Mesodermal cell (in vitro differentiated cells): ENCODE results near the gene CASP3.
"Not testable (repeated sequence)": the region's sequence is repeated elsewhere in the genome, so short reads cannot be mapped to it uniquely, and the experiment has no call there.

Experiments
- H3K27ac ChIP-seq: 2 replicates; pipeline ENCODE4 v1.7.0; 2013; ENCODE audit warnings: mild to moderate bottlenecking, low read depth, low read length, moderate library complexity; ENCODE audit not compliant: severe bottlenecking
- H3K36me3 ChIP-seq: 2 replicates; pipeline ENCODE4 v1.7.1; 2013; ENCODE audit warnings: mild to moderate bottlenecking, low read length, moderate library complexity; ENCODE audit not compliant: control insufficient read depth, insufficient read depth
- H3K4me1 ChIP-seq: one replicate; pipeline ENCODE4 v1.7.1; 2013; ENCODE audit warnings: mild to moderate bottlenecking, low read length; ENCODE audit not compliant: insufficient read depth, control insufficient read depth, poor library complexity, severe bottlenecking
- H3K4me3 ChIP-seq: 2 replicates; pipeline ENCODE4 v1.7.0; 2013; ENCODE audit warnings: low read length, control low read depth, mild to moderate bottlenecking; ENCODE audit not compliant: insufficient read depth, poor library complexity, severe bottlenecking; ENCODE audit errors: extremely low read depth
- H3K9me3 ChIP-seq: 2 replicates; pipeline ENCODE4 v1.7.1; 2013; ENCODE audit warnings: mild to moderate bottlenecking, low read length, moderate library complexity; ENCODE audit not compliant: control insufficient read depth
- WGBS, 2 experiments: methylation state at CpG; one replicate each; pipeline ENCODE4 v1.1.5; 2013; ENCODE audit warnings: missing lambda C conversion rate in 2 of 2; ENCODE audit not compliant: insufficient coverage in 2 of 2; 5-methylcytosine and 5-hydroxymethylcytosine counted together

Gene CASP3

DNA sequence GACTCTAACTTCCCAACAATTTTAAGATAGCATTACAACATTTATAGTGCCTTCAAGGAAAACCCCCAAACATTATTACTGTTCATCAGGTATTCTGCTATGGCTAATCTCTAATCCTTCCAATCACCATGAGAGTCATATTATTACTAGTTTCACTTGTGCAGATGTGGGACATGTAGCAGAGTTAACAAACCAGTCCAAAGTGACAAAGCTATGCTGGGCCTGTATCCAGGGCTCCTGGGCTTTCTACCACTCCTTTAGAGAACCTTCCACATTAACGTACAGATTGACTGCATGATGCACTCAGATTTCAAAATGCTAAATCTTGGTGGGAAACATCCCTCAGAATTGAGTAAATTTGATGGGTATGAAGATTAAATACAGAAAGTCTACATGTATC lies 16.4 kb downstream of the CASP3 start:
- no peak overlapping the region for H3K4me3 ChIP-seq
- H3K9me3 ChIP-seq = no peaks in the 10 kb centered on the region
- WGBS, 2 experiments = no CpG with 5 or more reads among the region's 1 CpG
- peaks cover 86% of the 10 kb centered on the region for H3K36me3 ChIP-seq
- no peak overlapping the region for H3K27ac ChIP-seq
- H3K4me1 ChIP-seq = no peaks in the 10 kb centered on the region

DNA sequence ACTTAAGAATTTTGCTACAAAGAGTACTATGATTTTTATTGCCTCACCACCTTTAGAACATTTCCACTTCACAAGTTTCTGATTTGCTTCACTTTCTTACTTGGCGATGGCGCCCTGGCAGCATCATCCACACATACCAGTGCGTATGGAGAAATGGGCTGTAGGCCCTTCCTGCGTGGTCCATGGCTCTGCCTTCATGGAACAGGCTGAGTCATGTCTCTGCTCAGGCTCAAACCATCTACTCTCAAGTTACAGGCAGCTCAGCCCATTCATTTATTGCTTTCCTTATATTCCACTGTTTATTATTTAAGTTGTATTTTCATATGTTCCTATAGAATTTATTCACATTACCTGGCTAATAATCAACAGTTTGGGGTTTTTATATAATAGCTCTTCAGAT lies 21.1 kb downstream of the CASP3 start:
- no peaks in the 10 kb centered on the region for H3K9me3 ChIP-seq
- H3K4me1 ChIP-seq = no peaks in the 10 kb centered on the region
- H3K36me3 ChIP-seq = peaks cover 58% of the 10 kb centered on the region
- no peak overlapping the region for H3K27ac ChIP-seq
- no peak overlapping the region for H3K4me3 ChIP-seq
- 93 to 100% methylated on average over 4 of the region's 4 CpGs for WGBS, 2 experiments

DNA sequence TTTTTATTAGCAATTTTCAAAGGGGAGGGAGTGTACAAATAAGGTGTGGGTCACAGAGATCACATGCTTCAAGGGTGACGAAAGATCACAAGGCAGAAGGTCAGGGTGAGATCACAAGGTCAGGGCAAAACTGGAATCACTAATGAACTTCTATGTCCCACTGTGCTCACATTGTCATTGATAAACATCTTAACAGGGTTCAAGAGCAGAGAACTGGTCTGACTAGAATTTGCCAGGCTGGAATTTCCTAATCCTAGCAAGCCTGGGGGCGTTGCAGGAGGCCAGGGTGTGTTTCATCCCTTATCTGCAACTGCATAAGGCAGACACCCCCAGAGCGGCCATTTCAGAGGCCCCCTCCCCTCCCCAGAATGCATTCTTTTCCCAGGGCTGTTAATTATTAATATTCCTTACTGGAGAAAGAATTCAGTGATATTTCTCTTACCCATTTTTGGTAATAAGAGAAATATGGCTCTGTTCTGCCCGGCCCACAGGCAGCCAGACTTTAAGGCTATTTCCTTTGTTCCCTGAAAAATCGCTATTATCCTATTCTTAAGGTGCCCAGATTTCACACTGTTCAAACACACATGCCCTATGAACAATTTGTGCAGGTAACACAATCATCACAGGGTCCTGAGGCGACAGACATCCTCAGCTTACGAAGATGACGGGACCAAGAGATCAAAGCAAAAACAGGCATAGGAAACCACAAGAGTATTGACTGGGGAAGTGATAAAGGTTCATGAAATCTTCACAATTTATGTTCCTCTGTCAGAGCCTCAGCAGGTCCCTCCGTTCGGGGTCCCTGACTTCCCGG lies 23.3 kb downstream of the CASP3 start:
- not testable (repeated sequence) for H3K4me1 ChIP-seq, H3K27ac ChIP-seq, H3K9me3 ChIP-seq, H3K4me3 ChIP-seq
- WGBS, 2 experiments = 93 to 95% methylated on average over 4 to 6 of the region's 11 CpGs
- H3K36me3 ChIP-seq = peaks cover 43% of the 10 kb centered on the region

DNA sequence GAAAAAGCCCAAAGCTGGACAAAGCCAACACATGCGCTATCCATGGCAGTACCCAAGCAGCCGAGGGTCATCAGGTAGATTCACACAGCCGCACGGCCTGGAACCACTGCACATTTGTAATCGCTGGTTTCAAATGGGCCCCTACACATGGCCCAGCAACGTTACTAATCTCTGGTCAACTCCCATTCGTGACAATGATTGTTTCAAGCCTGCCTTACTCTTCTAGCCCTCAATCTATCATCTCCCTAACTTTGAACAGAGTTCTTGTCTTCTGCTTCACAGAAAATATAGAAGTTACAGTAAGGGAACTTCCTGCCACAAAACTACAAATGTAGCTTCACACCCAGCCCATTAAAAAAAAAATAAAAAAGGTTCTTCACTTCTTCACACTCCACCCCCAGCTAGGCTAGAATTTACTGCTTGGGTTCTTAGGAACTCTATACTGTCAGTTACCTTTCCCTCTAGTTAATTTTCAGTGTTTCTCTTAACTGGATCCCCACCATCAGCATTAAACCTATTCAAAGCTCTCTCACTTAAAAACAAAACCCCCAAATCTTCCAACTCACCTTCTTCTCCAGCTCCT lies 24.2 kb downstream of the CASP3 start:
- H3K4me3 ChIP-seq = no peak overlapping the region
- no peaks in the 10 kb centered on the region for H3K4me1 ChIP-seq
- 96 to 98% methylated on average over 5 to 6 of the region's 7 CpGs for WGBS, 2 experiments
- peaks cover 35% of the 10 kb centered on the region for H3K36me3 ChIP-seq
- no peaks in the 10 kb centered on the region for H3K9me3 ChIP-seq
- no peak overlapping the region for H3K27ac ChIP-seq

DNA sequence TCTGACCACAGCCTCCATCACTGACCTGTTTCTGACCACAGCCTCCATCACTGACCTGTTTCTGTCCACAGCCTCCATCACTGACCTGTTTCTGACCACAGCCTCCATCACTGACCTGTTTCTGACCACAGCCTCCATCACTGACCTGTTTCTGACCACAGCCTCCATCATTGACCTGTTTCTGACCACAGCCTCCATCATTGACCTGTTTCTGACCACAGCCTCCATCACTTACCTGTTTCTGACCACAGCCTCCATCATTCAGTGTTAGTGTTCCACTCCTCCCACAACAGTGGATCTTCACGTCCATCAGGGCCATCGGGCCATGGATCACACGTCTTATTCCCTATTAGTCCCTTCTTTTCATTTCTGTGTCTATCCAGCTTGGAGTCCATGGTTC lies 24.7 kb downstream of the CASP3 start:
- H3K4me3 ChIP-seq, H3K4me1 ChIP-seq, H3K9me3 ChIP-seq, H3K27ac ChIP-seq: not testable (repeated sequence)
- WGBS, 2 experiments = 92 to 97% methylated on average over 3 of the region's 3 CpGs
- peaks cover 29% of the 10 kb centered on the region for H3K36me3 ChIP-seq

DNA sequence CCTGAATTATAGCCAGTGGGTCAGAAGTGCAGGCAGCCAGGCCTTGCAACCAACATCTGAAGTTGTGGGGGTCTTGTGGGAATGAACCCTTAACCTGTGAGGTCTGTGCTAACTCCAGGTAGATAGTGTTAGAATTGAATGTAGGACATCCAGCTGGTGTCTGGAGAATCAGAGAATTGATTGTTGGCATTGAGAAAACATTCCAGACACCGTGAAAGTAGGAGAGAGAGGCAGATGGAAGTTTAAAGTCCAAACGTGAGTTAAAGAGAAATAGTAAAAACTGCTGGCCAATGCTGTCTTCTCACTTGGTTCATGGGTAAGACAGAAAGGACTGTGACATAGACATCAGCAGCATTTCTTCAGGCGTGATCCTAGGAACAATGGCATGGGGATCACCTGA lies 27.7 kb downstream of the CASP3 start:
- no peaks in the 10 kb centered on the region for H3K9me3 ChIP-seq
- peaks cover under 1% of the 10 kb centered on the region for H3K36me3 ChIP-seq
- H3K27ac ChIP-seq = no peak overlapping the region
- WGBS, 2 experiments = 93 to 96% methylated on average over 3 of the region's 3 CpGs
- H3K4me1 ChIP-seq = no peaks in the 10 kb centered on the region
- H3K4me3 ChIP-seq = no peak overlapping the region

DNA sequence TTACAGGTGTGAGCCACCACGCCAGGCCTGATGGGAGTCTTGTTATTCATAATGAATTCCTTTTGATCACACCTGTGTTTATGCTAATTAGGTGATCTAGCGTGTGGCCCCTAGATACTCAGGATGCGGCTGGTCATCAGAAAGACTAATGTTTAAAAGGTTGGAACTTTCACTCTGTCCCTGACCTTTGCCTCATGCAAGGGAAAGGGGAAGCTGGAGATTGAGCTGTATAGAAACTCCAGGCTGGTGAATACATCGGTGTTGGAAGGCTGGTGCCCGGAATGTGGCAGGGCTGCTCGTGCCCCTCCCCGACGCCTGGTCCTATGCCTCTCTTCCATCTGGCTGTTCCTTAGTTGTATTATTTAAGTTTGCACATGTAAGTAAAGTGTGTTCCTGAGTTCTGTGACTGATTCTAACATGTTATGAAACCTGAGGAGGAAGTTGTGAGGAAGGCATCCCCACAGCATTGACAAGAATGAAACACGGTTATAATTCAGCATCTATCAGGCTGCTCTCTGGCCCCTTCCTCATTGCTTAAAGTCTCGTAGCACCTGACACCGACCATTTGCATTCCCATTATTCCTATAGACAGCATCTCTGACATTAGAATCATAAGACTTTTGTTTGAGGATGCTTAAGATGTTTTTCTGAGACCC lies 28.9 kb downstream of the CASP3 start:
- Histone ChIP-seq H3K4me1 (no peaks in the 10 kb centered on the region), H3K4me3 (no peak overlapping the region), H3K9me3 (no peaks in the 10 kb centered on the region), H3K36me3 (no peaks in the 10 kb centered on the region), H3K27ac (no peak overlapping the region)
- WGBS, 2 experiments = 92 to 94% methylated on average over 2 to 8 of the region's 11 CpGs

DNA sequence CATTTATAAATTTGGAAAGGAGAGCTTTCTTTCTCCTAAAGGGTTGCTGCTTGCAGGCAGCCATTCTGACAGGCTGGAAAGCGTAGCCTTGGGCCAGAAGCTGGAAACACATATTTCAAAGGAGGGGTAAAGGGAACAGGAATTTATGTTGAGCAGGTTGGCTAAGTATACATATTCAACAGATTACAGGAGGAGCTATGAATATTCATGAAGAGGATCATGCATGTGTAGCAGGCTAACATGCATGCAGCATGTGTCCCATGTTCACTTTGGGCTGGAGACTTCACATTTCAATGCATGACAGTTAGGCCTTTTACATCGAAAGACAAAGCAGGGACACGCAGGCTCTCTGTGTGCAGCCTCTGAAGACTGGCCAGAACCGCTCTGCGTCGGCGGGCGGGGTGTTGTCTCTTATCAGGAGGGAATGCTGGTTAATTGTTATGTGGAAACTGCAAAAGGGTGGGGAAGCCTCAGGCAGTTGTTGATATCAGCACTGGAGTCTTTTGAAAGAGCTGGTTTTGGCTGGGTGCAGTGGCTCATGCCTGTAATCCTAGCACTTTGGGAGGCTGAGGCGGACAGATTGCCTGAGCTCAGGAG lies 31.5 kb downstream of the CASP3 start:
- no peaks in the 10 kb centered on the region for H3K4me1 ChIP-seq
- peaks cover 8% of the 10 kb centered on the region for H3K9me3 ChIP-seq
- no peak overlapping the region for H3K27ac ChIP-seq
- 86 to 92% methylated on average over 7 to 8 of the region's 9 CpGs for WGBS, 2 experiments
- no peaks in the 10 kb centered on the region for H3K36me3 ChIP-seq
- no peak overlapping the region for H3K4me3 ChIP-seq

DNA sequence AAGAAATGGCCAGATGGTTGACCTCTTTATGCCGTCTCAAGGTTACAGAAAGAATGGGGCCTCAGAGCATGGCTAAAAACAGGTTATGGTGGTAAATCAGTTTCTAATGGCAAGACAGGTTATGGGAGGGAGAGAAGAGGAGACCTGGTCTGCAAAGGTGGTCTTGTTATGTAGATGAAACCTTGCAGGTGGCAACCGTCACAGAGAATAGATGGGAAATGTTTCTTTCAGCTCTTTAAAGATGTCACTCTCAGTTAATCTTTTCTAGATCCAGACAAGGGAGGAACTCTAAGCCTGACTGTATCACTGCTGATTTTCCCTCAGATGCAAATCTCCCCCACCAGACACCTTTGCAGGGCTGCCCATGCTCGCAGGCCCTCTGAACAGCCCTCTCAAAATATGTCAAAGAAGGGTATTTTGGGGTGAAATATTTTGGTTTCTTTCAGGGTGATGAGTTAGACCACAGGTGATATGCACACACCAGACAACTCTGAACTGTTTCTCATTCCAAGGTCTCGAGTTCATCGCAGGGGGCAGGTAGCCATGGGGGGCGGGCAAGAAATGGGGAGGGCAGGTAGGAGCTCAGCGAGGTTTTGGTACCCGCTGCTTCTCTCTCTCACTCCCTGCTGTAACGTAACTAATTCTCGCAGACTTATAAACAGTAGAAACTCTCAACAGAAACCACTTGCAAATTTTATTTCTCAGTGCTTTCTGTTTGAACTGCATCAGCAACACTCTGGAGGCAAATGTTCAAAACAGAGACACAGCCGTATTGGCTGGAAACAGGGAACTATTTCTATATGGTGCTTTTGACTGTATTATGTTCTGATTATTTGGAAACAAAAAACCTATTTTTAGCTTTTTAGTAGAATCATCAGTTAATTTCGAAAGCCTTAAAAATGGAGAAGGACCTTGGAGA lies 32.4 kb downstream of the CASP3 start:
- no peaks in the 10 kb centered on the region for H3K36me3 ChIP-seq
- peaks cover 8% of the 10 kb centered on the region for H3K9me3 ChIP-seq
- WGBS, 2 experiments = 74 to 83% methylated on average over 8 of the region's 12 CpGs
- no peaks in the 10 kb centered on the region for H3K4me1 ChIP-seq
- H3K27ac ChIP-seq = no peak overlapping the region
- no peak overlapping the region for H3K4me3 ChIP-seq

DNA sequence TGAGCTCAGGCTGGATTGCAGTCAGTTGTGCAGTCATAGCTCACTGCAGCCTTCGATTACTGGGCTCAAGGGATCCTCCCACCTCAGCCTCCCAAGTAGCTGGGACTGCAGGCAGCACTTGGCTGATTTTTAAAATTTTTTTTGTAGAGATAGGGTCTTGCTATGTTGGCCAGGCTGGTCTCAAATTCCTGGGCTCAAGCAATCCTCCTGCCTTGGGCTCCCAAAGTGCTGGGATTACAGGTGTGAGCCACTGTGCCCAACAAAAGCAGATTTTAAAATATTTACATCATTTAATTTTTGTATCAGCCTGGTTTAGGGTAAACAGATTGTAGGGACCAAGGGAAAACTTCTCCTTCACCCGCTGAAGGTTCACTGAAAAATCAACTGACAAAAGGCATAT lies 33.1 kb downstream of the CASP3 start:
- H3K27ac ChIP-seq, H3K4me1 ChIP-seq, H3K9me3 ChIP-seq, H3K4me3 ChIP-seq, H3K36me3 ChIP-seq: not testable (repeated sequence)
- 40 to 60% methylated on average over 1 of the region's 2 CpGs for WGBS, 2 experiments
